Measurements from ENCODE around the gene PCSK4.

DNA sequence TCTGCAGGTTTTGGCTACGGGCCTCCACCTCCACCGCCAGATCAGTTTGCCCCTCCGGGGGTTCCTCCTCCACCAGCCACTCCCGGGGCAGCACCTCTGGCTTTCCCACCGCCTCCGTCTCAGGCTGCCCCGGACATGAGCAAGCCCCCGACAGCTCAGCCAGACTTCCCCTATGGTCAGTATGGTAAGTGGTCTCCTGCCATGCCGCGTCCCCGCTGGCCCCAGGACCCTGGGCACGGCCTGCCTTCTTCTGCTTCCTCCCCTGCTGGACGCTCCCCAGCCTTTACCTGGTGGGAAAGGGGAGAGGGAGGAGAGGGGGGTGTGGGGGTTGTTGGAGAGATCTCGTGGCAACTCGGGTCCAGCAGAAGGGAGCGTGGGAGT is 57.7 kb downstream of the PCSK4 start:
- TF ChIP-seq SUZ12 (IDR thresholded peaks at IDR 0.05) (no peak), SP1 (IDR thresholded peaks at IDR 0.05) (no peak), FOXM1 (IDR thresholded peaks at IDR 0.05; ENCODE audit: borderline replicate concordance) (no peak), ARNT (IDR thresholded peaks at IDR 0.05) (no peak), LEF1 (IDR thresholded peaks at IDR 0.05; ENCODE audit: borderline replicate concordance) (no peak), NFRKB (IDR thresholded peaks at IDR 0.05) (no peak), L3MBTL2 (conservative IDR thresholded peaks at IDR 0.05) (no peak), TARDBP (IDR thresholded peaks at IDR 0.05) (no peak), FOXA1 (IDR thresholded peaks at IDR 0.05) (no peak)
- TF ChIP-seq, protein P1, sequence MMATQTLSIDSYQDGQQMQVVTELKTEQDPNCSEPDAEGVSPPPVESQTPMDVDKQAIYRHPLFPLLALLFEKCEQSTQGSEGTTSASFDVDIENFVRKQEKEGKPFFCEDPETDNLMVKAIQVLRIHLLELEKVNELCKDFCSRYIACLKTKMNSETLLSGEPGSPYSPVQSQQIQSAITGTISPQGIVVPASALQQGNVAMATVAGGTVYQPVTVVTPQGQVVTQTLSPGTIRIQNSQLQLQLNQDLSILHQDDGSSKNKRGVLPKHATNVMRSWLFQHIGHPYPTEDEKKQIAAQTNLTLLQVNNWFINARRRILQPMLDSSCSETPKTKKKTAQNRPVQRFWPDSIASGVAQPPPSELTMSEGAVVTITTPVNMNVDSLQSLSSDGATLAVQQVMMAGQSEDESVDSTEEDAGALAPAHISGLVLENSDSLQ (IDR thresholded peaks at IDR 0.05) = no peak
